SK-N-SH treated with all-trans-retinoic acid at 6 μM for 48 hours (cell line): ENCODE results near the gene CYP2W1.

Experiments
- ATAC-seq: fragments of 200-7000 bp; cut with Tn5 transposase; 3 replicates; pipeline ENCODE4 v1.9.1; 2020; ENCODE audit warnings: mild to moderate bottlenecking, moderate library complexity
- ARNTL ChIP-seq: fragments of 450-650 bp; formaldehyde crosslinking; IDR thresholded peaks from 2 replicates; pipeline ENCODE4 v1.5.0; 2020; ENCODE audit warnings: low read depth, mild to moderate bottlenecking, moderate library complexity, borderline replicate concordance
- BACH2 ChIP-seq: fragments of 250-450 bp; sonication (Bioruptor Pico); IDR thresholded peaks from 2 replicates; pipeline ENCODE4 v1.9.0; 2021; ENCODE audit warnings: mild to moderate bottlenecking, borderline replicate concordance
- CREB5 ChIP-seq: fragments of 250-450 bp; sonication (Bioruptor Pico); IDR thresholded peaks from 2 replicates; pipeline ENCODE4 v1.5.1; 2020; ENCODE audit warnings: low read depth, mild to moderate bottlenecking, moderate library complexity
- CSDC2 ChIP-seq: fragments of 250-450 bp; sonication (Bioruptor Pico); IDR thresholded peaks from 2 replicates; pipeline ENCODE4 v1.5.0; 2020; ENCODE audit warnings: mild to moderate bottlenecking, moderate library complexity
- CSRNP3 ChIP-seq: fragments of 250-450 bp; sonication (Bioruptor Pico); IDR thresholded peaks from 2 replicates; pipeline ENCODE4 v1.5.1; 2021; ENCODE audit warnings: mild to moderate bottlenecking, moderate library complexity
- ESRRG ChIP-seq: fragments of 250-450 bp; sonication (Bioruptor Pico); IDR thresholded peaks from 2 replicates; pipeline ENCODE4 v1.6.1; 2021; ENCODE audit warnings: mild to moderate bottlenecking
- ISL1 ChIP-seq: fragments of 250-450 bp; sonication (Bioruptor Pico); IDR thresholded peaks from 2 replicates; pipeline ENCODE4 v2.1.2; 2022; ENCODE audit warnings: mild to moderate bottlenecking, moderate library complexity
- PATZ1 ChIP-seq: fragments of 250-450 bp; sonication (Bioruptor Pico); IDR thresholded peaks from 2 replicates; pipeline ENCODE4 v1.8.0; 2020; ENCODE audit warnings: mild to moderate bottlenecking, moderate library complexity, borderline replicate concordance
- PPARA ChIP-seq: fragments of 250-450 bp; sonication (Bioruptor Pico); IDR thresholded peaks from 2 replicates; pipeline ENCODE4 v1.5.0; 2020; ENCODE audit warnings: mild to moderate bottlenecking, borderline replicate concordance
- RARB ChIP-seq: fragments of 250-450 bp; sonication (Bioruptor Pico); IDR thresholded peaks from 2 replicates; pipeline ENCODE4 v1.8.0; 2021; ENCODE audit warnings: mild to moderate bottlenecking, moderate library complexity
- TCF4 ChIP-seq: fragments of 250-450 bp; sonication (Bioruptor Pico); IDR thresholded peaks from 2 replicates; pipeline ENCODE4 v1.8.0; 2021; ENCODE audit warnings: mild to moderate bottlenecking, moderate library complexity, borderline replicate concordance
- TOX ChIP-seq: fragments of 250-450 bp; sonication (Bioruptor Pico); IDR thresholded peaks from 2 replicates; pipeline ENCODE4 v1.8.0; 2021; ENCODE audit warnings: mild to moderate bottlenecking, moderate library complexity, borderline replicate concordance
- TSHZ2 ChIP-seq: fragments of 250-450 bp; sonication (Bioruptor Pico); IDR thresholded peaks from 2 replicates; pipeline ENCODE4 v1.5.0; 2020; ENCODE audit warnings: mild to moderate bottlenecking, moderate library complexity
- ZFP3 ChIP-seq: fragments of 250-450 bp; sonication (Bioruptor Pico); IDR thresholded peaks from 2 replicates; pipeline ENCODE4 v1.5.0; 2020; ENCODE audit warnings: mild to moderate bottlenecking, moderate library complexity
- ZFP30 ChIP-seq: fragments of 450-650 bp; formaldehyde crosslinking; IDR thresholded peaks from 2 replicates; pipeline ENCODE4 v1.5.0; 2022; ENCODE audit warnings: mild to moderate bottlenecking, moderate library complexity
- ZNF70 ChIP-seq: fragments of 450-650 bp; formaldehyde crosslinking; IDR thresholded peaks from 2 replicates; pipeline ENCODE4 v1.5.0; 2020; ENCODE audit warnings: mild to moderate bottlenecking, moderate library complexity
- ZNF8 ChIP-seq: fragments of 450-650 bp; formaldehyde crosslinking; IDR thresholded peaks from 2 replicates; pipeline ENCODE4 v1.5.0; 2020; ENCODE audit warnings: mild to moderate bottlenecking, moderate library complexity

Gene CYP2W1

GRCh38 chr7:977326-978048 is 5.5 kb upstream of the CYP2W1 start:
- TF ChIP-seq ZFP30 (CRISPR knock-in tag) (no peak), CSDC2 (CRISPR knock-in tag) (no peak), BACH2 (no peak), CSRNP3 (CRISPR knock-in tag) (no peak), ESRRG (no peak)
- no peak for ATAC-seq

- no peak for TF ChIP-seq CSRNP3 (CRISPR knock-in tag)
- TF ChIP-seq BACH2, result no peak
- no peak for TF ChIP-seq RARB (CRISPR knock-in tag)
- no peak for TF ChIP-seq ESRRG
- TF ChIP-seq ZNF70 (CRISPR knock-in tag), result no peak
- no peak for TF ChIP-seq CSDC2 (CRISPR knock-in tag)
- TF ChIP-seq TSHZ2 (CRISPR knock-in tag), result no peak
- TF ChIP-seq ZFP3 (CRISPR knock-in tag), result no peak
- no peak for ATAC-seq
These were observed 5.0 kb upstream of the CYP2W1 start for GRCh38 chr7:978049-978346.

- TF ChIP-seq RARB (CRISPR knock-in tag), result no peak
- TF ChIP-seq ZNF8 (CRISPR knock-in tag), result no peak
- no peak for TF ChIP-seq CREB5 (CRISPR knock-in tag)
- no peak for TF ChIP-seq TCF4 (CRISPR knock-in tag)
- no peak for TF ChIP-seq TOX (CRISPR knock-in tag)
- TF ChIP-seq ZNF70 (CRISPR knock-in tag), result no peak
- TF ChIP-seq ESRRG, result no peak
- no peak for TF ChIP-seq PPARA (CRISPR knock-in tag)
- no peak for TF ChIP-seq PATZ1 (CRISPR knock-in tag)
- no peak for TF ChIP-seq ARNTL (CRISPR knock-in tag)
- TF ChIP-seq TSHZ2 (CRISPR knock-in tag), result no peak
- no peak for TF ChIP-seq ISL1
- TF ChIP-seq CSDC2 (CRISPR knock-in tag), result no peak
- no peak for ATAC-seq
These were observed 4.4 kb upstream of the CYP2W1 start for GRCh38 chr7:978416-979091.
